GM06990 (cell line): ENCODE results near the gene PRKAG3.

Experiments used
- DNase-seq: peaks from one replicate; pipeline ENCODE4 v3.0.0-alpha.2; 2011; ENCODE audit not compliant: insufficient read length; ENCODE audit errors: extremely low read depth
- H3K27me3 ChIP-seq: replicated peaks from 2 replicates; pipeline ENCODE4 v1.6.0; 2011; ENCODE audit warnings: low read length; ENCODE audit not compliant: control insufficient read depth, insufficient read depth
- H3K36me3 ChIP-seq: 2 replicates; pipeline ENCODE4 v1.5.1; 2011; ENCODE audit warnings: low read length; ENCODE audit not compliant: control insufficient read depth, insufficient read depth
- H3K4me3 ChIP-seq: replicated peaks from 2 replicates; pipeline ENCODE4 v1.5.1; 2011; ENCODE audit warnings: low read depth, mild to moderate bottlenecking, control low read depth, low read length
- CTCF ChIP-seq: IDR thresholded peaks from 2 replicates; pipeline ENCODE4 v1.5.1; 2011; ENCODE audit warnings: low read length, control low read depth, mild to moderate bottlenecking, inconsistent platforms; ENCODE audit not compliant: insufficient read depth, poor library complexity, severe bottlenecking

The PRKAG3 gene

GRCh38 chr2:218867900-218868299, 36.3 kb upstream of the PRKAG3 start:
- Histone ChIP-seq H3K4me3 (no peak overlapping the region), H3K36me3 (no peaks in the 10 kb centered on the region), H3K27me3 (no peaks in the 10 kb centered on the region; the same call in none of the 2 replicates)
- no peak for DNase-seq
- no peak for TF ChIP-seq CTCF

GRCh38 chr2:218865999-218866398, 34.4 kb upstream of the PRKAG3 start:
- Histone ChIP-seq H3K36me3 (no peaks in the 10 kb centered on the region), H3K27me3 (peaks cover under 1% of the 10 kb centered on the region), H3K4me3 (no peak overlapping the region)
- peak; percentile 17 for TF ChIP-seq CTCF
- no peak for DNase-seq

- Histone ChIP-seq H3K4me3 (no peak overlapping the region), H3K36me3 (no peaks in the 10 kb centered on the region), H3K27me3 (peaks cover 2% of the 10 kb centered on the region)
- no peak for DNase-seq
- no peak for TF ChIP-seq CTCF
Observed at GRCh38 chr2:218865396-218865795, 33.8 kb upstream of the PRKAG3 start.

- peaks cover 6% of the 10 kb centered on the region for H3K27me3 ChIP-seq
- no peak for TF ChIP-seq CTCF
- DNase-seq = no peak
- H3K36me3 ChIP-seq = no peaks in the 10 kb centered on the region
- no peak overlapping the region for H3K4me3 ChIP-seq
Observed at GRCh38 chr2:218863021-218863520, 31.5 kb upstream of the PRKAG3 start.

GRCh38 chr2:218861645-218862318, 30.2 kb upstream of the PRKAG3 start:
- no peak for TF ChIP-seq CTCF
- H3K27me3 ChIP-seq = peaks cover 6% of the 10 kb centered on the region
- DNase-seq = no peak
- no peaks in the 10 kb centered on the region for H3K36me3 ChIP-seq
- H3K4me3 ChIP-seq = no peak overlapping the region
